Measurements from ENCODE around the gene NTN4.

- TF ChIP-seq EP300 (IDR thresholded peaks at IDR 0.05; ENCODE audit: borderline replicate concordance) (no peak), NFIC (IDR thresholded peaks at IDR 0.05) (no peak), RAD21 (IDR thresholded peaks at IDR 0.05; ENCODE audit: low read depth) (no peak), MAX (IDR thresholded peaks at IDR 0.05) (no peak), FOXM1 (IDR thresholded peaks at IDR 0.05; ENCODE audit: borderline replicate concordance, low read depth) (no peak)
These were observed 28.3 kb downstream of the NTN4 start for GRCh38 chr12:95762123-95762785.
